PC-3 (cell line): Measurements from ENCODE around the gene FOS. TPM values are rescaled to one million over a fixed set of nuclear protein-coding genes. Genes with fewer than 3 reads are reported as not detected.

Experiments used
- ATAC-seq: fragments of 200-7000 bp; cut with Tn5 transposase; 2 replicates; pipeline ENCODE4 v1.9.1; 2020; ENCODE audit warnings: mild to moderate bottlenecking, moderate library complexity
- BruUV-seq: library from RNA; stranded (reverse); fragments of 400-500 nt; replicated peaks from 2 replicates; lab custom pipeline; 2021; lab: Mats Ljungman, UMichigan
- CTCF ChIA-PET: fragments of 300-600 bp; sonication (Branson Sonifier 250); formaldehyde crosslinking; loops from one replicate; lab custom pipeline; 2022; ENCODE audit warnings: antibody characterized with exemption; lab: Charles Lee
- POLR2A ChIA-PET: fragments of 300-600 bp; sonication (Branson Sonifier 250); formaldehyde crosslinking; loops from one replicate; lab custom pipeline; 2022; ENCODE audit warnings: antibody characterized with exemption; ENCODE audit not compliant: unreplicated experiment; lab: Charles Lee
- DNase-seq: peaks from one replicate; pipeline ENCODE4 v3.0.0-alpha.2; 2015
- H2AFZ ChIP-seq: fragments of 300-600 bp; sonication (generic); 2 replicates; pipeline ENCODE4 v1.6.0; 2016; ENCODE audit warnings: antibody characterized with exemption, low read length
- H3F3A ChIP-seq: fragments of 300-600 bp; sonication (generic); one replicate; pipeline ENCODE4 v1.6.0; 2017; ENCODE audit warnings: antibody characterized with exemption, low read length, control low read depth, mild to moderate bottlenecking; ENCODE audit not compliant: unreplicated experiment
- H3K27ac ChIP-seq: fragments of 300-600 bp; sonication (generic); 2 replicates; pipeline ENCODE4 v1.5.1; 2016; ENCODE audit warnings: mild to moderate bottlenecking, low read length
- H3K27me3 ChIP-seq: fragments of 300-600 bp; sonication (generic); 2 replicates; pipeline ENCODE4 v1.6.1; 2016; ENCODE audit warnings: low read length, mixed read lengths
- H3K36me3 ChIP-seq: fragments of 300-600 bp; sonication (generic); 2 replicates; pipeline ENCODE4 v1.6.1; 2016; ENCODE audit warnings: low read depth, mixed run types, low read length, mixed read lengths
- H3K4me1 ChIP-seq: fragments of 300-600 bp; sonication (generic); 2 replicates; pipeline ENCODE4 v1.5.1; 2016; ENCODE audit warnings: low read length; ENCODE audit not compliant: insufficient read depth
- H3K4me2 ChIP-seq: fragments of 300-600 bp; sonication (generic); 2 replicates; pipeline ENCODE4 v1.6.0; 2016; ENCODE audit warnings: low read length
- H3K4me3 ChIP-seq: fragments of 300-600 bp; sonication (generic); 2 replicates; pipeline ENCODE4 v1.5.1; 2016; ENCODE audit warnings: mild to moderate bottlenecking, low read length, mixed read lengths
- H3K79me2 ChIP-seq: fragments of 300-600 bp; sonication (generic); 2 replicates; pipeline ENCODE4 v1.6.1; 2017; ENCODE audit warnings: low read length, mixed read lengths
- H3K9ac ChIP-seq: fragments of 300-600 bp; sonication (generic); 2 replicates; pipeline ENCODE4 v1.6.0; 2016; ENCODE audit warnings: mild to moderate bottlenecking, low read length
- H3K9me2 ChIP-seq: fragments of 300-600 bp; sonication (generic); replicated peaks from 2 replicates; pipeline ENCODE4 v1.6.1; 2016; ENCODE audit warnings: mixed run types, low read length, mixed read lengths
- H3K9me3 ChIP-seq: fragments of 300-600 bp; sonication (generic); 2 replicates; pipeline ENCODE4 v1.6.1; 2016; ENCODE audit warnings: low read length, mixed read lengths
- H4K20me1 ChIP-seq: fragments of 300-600 bp; sonication (generic); 2 replicates; pipeline ENCODE4 v1.6.1; 2016; ENCODE audit warnings: low read length, mixed read lengths
- CTCF ChIP-seq: fragments of 300-600 bp; sonication (generic); conservative IDR thresholded peaks from 2 replicates; pipeline ENCODE4 v1.5.1; 2017; ENCODE audit warnings: antibody characterized with exemption, low read depth, mild to moderate bottlenecking, low read length
- EZH2 ChIP-seq: fragments of 300-600 bp; sonication (generic); IDR thresholded peaks from one replicate; pipeline ENCODE4 v1.6.1; 2017; ENCODE audit warnings: antibody characterized with exemption, mild to moderate bottlenecking, low read length; ENCODE audit not compliant: unreplicated experiment
- EZH2phosphoT487 ChIP-seq: fragments of 300-600 bp; sonication (generic); IDR thresholded peaks from 2 replicates; pipeline ENCODE4 v1.6.1; 2018; ENCODE audit warnings: mild to moderate bottlenecking, antibody characterized with exemption, low read length, borderline replicate concordance
- intact Hi-C: fragments of 100-400 bp; cut with micrococcal nuclease; formaldehyde crosslinking; loops from 2 replicates; pipeline ENCODE4 v1.9.0; 2023
- total RNA-seq: library from RNA; depleted of rRNA; stranded (reverse); fragments of >200 nt; gene quantifications from 2 replicates; pipeline ENCODE4 v1.2.3, GENCODE V29; 2014

Gene FOS
- total RNA-seq, 1 experiment from 2014 or later: 99.2 TPM

DNA sequence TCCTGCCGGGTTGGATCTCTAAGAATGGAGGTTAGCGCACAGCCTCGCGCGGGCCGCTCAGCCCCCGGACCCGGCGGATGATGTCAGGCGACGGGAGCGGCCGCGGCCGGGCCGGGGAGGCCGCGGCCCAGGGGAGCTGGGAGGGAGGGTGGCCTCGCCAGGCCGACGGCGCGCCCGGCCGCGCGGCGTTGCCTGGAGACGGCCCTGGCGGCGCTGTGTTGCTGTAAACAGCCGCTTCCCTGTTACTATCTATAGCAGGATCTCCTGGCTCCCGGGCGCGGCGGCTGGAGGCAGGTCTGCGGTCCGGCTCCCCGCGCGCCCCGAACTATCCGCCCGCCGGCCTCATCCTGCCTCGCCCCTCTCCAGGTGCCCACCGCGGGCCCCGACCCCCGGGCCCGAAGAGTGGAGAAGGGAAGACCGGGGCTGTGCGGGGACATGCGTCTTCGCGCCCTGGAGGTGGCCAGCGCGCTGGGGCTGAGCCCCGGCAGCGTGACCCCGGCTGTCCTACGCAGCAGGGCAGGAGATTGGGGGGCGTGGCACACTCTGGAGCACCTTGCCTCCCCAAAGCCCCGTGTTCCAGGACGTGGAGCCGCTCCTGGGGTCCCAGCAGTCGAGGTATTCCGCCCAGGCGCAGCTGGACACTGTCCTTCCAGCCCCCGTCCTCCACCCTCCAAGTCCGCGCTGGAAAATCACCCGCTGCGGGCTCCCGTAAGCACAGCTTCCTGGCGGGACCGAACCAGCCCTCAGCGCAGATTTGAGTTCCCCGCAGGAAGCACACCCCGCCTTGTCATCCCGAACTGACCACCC lies 1.4 kb upstream of the FOS start:
- intact Hi-C loops: loop anchor here (1.0 to 5.0 kb wide), 3 partner anchors 17 to 100 kb away; partner anchors contain the start of gene TMED10
- peak; percentile 74 for DNase-seq

GRCh38 chr14:75277815-75278421 lies 710 bp upstream of the FOS start:
- ATAC-seq (peak; percentile 3), DNase-seq (no peak)
- Histone ChIP-seq H2AFZ (peak overlapping the region; percentile 87), H3K9me3 (no peaks in the 10 kb centered on the region), H3K36me3 (peaks cover 12% of the 10 kb centered on the region; the same call in 1 of the 2 replicates), H3K9ac (peak overlapping the region; percentile 71), H3F3A (no peaks in the 10 kb centered on the region), H4K20me1 (peaks cover 29% of the 10 kb centered on the region), H3K27ac (peak overlapping the region; percentile 14), H3K79me2 (no peaks in the 10 kb centered on the region), H3K4me1 (peaks cover 16% of the 10 kb centered on the region; the same call in 1 of the 2 replicates), H3K4me3 (peak overlapping the region; percentile 93), H3K9me2 (no peaks in the 10 kb centered on the region), H3K27me3 (no peaks in the 10 kb centered on the region; the same call in 1 of the 2 replicates), H3K4me2 (peak overlapping the region; percentile 100)
- intact Hi-C loops: loop anchor here (1.0 to 5.0 kb wide), 3 partner anchors 16 to 101 kb away; partner anchors contain the start of gene TMED10
- TSS peak; percentile 69 for BruUV-seq
- POLR2A ChIA-PET: interaction anchor here (1.0 kb wide), 1 partner anchor 19 kb away, joined by 6 read pairs; no protein-coding TSS in a partner anchor
- CTCF ChIA-PET: no interaction called here
- no peak for TF ChIP-seq CTCF

More for the DNA sequence above, 1.4 kb upstream of the FOS start:
- peak overlapping the region; percentile 14 for H3K27ac ChIP-seq
- ChIA-PET CTCF (interaction anchor here (0.5 kb wide), 1 partner anchor 84 kb away, joined by 4 read pairs; no protein-coding TSS in a partner anchor), POLR2A (interaction anchor here (0.7 kb wide), 1 partner anchor 1787 kb away, joined by 4 read pairs; the partner anchor contains the start of gene RIOX1)
- peaks cover 12% of the 10 kb centered on the region; the same call in 1 of the 2 replicates for H3K36me3 ChIP-seq
- H3K4me3 ChIP-seq: peak overlapping the region; percentile 93
- H3K79me2 ChIP-seq: no peaks in the 10 kb centered on the region
- H3K4me1 ChIP-seq: peaks cover 16% of the 10 kb centered on the region; the same call in 1 of the 2 replicates
- H3F3A ChIP-seq: no peaks in the 10 kb centered on the region
- peak overlapping the region; percentile 100 for H3K4me2 ChIP-seq
- peaks cover 29% of the 10 kb centered on the region for H4K20me1 ChIP-seq
- H3K9me2 ChIP-seq: no peaks in the 10 kb centered on the region
- H2AFZ ChIP-seq: peak overlapping the region; percentile 87
- BruUV-seq: no TSS peak
- TF ChIP-seq CTCF (no peak), EZH2 (no peak), EZH2phosphoT487 (no peak)
- peak overlapping the region; percentile 71 for H3K9ac ChIP-seq
- no peaks in the 10 kb centered on the region; the same call in 1 of the 2 replicates for H3K27me3 ChIP-seq
- H3K9me3 ChIP-seq: no peaks in the 10 kb centered on the region
- ATAC-seq: peak; percentile 62
